ENCODE measurements around the gene NFIC.

DNA sequence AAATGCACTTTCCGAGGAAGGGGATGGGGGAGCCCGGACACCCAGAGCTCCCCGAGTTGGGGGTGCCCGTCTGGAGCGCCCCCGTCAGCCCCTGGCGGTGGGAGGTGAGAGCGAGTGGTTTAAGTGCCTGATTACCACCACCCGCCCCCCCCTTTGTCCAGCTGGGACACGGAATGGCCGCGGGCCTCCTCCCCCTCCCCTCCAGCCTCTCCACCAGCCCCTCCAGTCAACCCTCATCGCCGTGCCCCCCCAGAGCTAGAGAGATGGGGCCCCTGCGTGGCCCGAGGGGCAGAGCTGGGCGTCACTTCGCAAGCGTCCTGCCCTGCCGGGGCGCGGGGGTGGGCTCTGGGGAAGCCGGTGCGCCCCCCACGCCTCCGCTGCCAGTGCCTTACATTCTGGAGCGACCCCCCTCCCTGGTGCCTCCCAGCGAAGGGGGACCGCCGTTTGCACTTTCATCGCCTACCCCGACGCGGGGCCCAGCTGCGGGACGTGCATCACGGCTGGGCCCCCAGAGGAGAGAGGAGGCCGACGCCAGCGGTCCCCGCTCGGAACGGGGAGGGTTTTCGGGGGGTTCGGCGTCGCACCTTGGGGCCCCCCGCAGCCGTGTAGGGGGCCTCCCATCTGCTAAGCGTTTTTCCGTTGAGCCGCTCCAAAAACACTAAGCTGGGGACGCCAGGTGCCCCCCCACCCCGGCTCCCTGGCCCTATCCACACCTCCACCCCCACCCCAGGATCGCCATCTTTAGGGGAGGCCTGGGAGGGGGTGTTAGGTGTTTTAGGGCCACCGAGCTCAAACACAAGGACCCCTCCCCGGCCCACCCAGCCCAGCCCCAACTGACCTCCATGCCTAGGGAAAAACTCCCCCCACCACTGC lies 97.6 kb downstream of the NFIC start:
- TF ChIP-seq CTCF (IDR thresholded peaks at IDR 0.05; ENCODE audit: low read length) (no peak), EZH2 (IDR thresholded peaks at IDR 0.05; ENCODE audit: borderline replicate concordance, low read length) (no peak)

All from OCI-LY1 (cell line).